ENCODE results near the gene ACHE. TPM values are rescaled to one million over a fixed set of nuclear protein-coding genes. Genes with fewer than 3 reads are reported as not detected.
"Not testable (repeated sequence)": the region's sequence is repeated elsewhere in the genome, so short reads cannot be mapped to it uniquely, and the experiment has no call there.

Gene ACHE
- total and polyA plus RNA-seq, 7 experiments from 2014 or later: 0.11 to 0.32 (median 0.22) TPM; not detected in 4

DNA sequence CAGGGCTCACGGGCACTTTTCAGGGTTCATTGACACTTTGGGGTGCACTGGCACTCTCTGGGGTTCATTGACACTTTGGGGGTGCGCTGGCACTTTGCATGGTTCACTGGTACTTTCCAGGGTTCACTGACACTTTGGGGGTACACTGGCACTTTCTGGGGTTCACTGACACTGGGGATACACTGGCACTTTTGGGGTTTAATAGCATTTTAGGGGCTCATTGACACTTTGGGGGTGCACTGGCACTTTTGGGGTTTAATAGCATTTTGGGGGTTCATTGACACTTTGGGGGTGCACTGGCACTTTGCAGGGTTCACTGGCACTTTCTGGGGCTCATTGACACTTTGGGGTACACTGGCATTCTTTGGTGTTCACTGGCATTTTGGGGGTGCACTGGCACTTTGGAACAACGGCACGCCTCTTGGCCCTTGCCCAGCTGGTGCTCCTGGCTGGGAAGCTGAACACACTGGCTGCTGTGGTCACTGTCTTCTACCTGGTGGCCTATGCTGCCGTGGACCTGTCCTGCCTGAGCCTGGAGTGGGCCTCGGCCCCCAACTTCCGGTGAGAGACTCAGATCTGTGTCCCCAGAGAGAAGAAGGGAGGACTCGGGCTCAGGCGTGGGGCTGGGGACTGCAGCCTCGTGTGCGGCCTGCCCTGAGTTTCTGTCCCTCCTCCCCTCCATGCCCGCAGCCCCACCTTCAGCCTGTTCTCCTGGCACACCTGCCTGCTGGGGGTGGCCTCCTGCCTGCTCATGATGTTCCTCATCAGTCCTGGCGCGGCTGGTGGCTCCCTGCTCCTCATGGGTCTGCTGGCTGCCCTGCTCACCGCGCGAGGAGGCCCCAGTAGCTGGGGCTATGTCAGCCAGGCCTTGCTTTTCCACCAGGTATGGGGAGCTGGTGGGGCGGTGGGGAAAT, 34.7 kb downstream of the ACHE start:
- CTCF ChIA-PET: interaction anchor here (0.6 to 0.7 kb wide), 2 partner anchors 283 to 1606 kb away, joined by 3 read pairs; no protein-coding TSS in a partner anchor
- H3K4me3 ChIP-seq (ENCODE audit: low read length): no peak overlapping the region
- no peaks in the 10 kb centered on the region for H3K9me3 ChIP-seq (ENCODE audit: control insufficient read depth in 2 of 3, low read length in 3 of 3)
- H3K36me3 Mint-ChIP-seq: peaks cover 9 to 36% (median 14%) of the 10 kb centered on the region in 5 donors
- H3K9me3 Mint-ChIP-seq: no peaks in the 10 kb centered on the region
- POLR2A ChIA-PET: interaction anchor here (0.6 to 1.2 kb wide), 2 partner anchors 12 to 28 kb away, joined by 3 read pairs; no protein-coding TSS in a partner anchor
- peaks cover 0 to 7% (median 0%) of the 10 kb centered on the region in 7 donors for H3K4me1 Mint-ChIP-seq
- no peak for ATAC-seq
- H3K4me3 Mint-ChIP-seq: no peak overlapping the region
- H3K27ac ChIP-seq (ENCODE audit: low read depth, low read length): no peak overlapping the region
- peaks cover 0 to 74% (median 5%) of the 10 kb centered on the region in 3 experiments for H3K36me3 ChIP-seq (ENCODE audit: control insufficient read depth in 2 of 3, insufficient read depth in 3 of 3, low read length in 3 of 3)
- H3K27ac Mint-ChIP-seq: no peak overlapping the region
- no peaks in the 10 kb centered on the region for H3K27me3 ChIP-seq (ENCODE audit: control insufficient read depth in 2 of 2, insufficient read depth in 2 of 2, low read length in 2 of 2)
- peaks cover 0 to 7% of the 10 kb centered on the region in 2 donors for H3K4me1 ChIP-seq (ENCODE audit: control insufficient read depth in 2 of 2, insufficient read depth in 2 of 2, low read length in 2 of 2)
- no peak for DNase-seq
- intact Hi-C loops (cut with micrococcal nuclease): no loop called here
- no peaks in the 10 kb centered on the region for H3K27me3 Mint-ChIP-seq

DNA sequence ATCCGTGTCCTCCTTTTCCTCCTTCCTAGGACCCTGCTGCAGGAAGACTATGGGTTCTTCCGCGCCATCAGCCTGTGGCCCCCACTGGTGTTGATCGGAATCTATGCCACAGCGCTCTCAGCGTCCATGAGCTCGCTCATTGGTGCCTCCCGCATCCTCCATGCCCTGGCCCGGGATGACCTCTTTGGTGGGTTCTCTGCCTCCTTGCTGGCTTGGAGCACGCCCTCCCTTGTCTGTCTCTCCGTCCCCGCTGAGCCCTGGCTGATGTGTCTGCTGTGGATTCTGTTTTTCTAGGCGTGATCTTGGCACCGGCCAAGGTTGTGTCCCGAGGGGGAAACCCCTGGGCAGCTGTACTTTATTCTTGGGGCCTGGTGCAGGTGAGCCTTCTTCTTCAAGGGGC, 35.8 kb downstream of the ACHE start:
- intact Hi-C loops (cut with micrococcal nuclease): no loop called here
- peaks cover 9 to 39% (median 16%) of the 10 kb centered on the region in 5 donors for H3K36me3 Mint-ChIP-seq
- CTCF ChIA-PET: no interaction called here

DNA sequence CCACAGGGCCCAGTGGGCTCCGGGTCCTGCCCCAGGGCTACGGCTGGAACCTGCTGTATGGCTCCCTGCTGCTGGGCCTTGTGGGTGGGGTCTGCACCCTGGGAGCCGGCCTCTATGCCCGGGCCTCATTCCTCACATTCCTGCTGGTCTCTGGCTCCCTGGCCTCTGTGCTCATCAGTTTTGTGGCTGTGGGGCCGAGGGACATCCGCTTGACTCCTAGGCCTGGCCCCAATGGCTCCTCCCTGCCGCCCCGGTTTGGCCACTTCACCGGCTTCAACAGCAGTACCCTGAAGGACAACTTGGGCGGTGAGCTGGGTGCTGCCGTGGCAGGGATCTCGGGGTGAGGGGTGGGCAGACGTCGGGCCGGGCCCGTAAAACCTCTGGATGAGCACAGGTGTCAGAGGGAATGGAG, 38.8 kb downstream of the ACHE start:
- no peak overlapping the region for H3K27ac ChIP-seq (ENCODE audit: low read depth, low read length)
- Mint-ChIP-seq H3K27me3 (no peaks in the 10 kb centered on the region), H3K9me3 (no peaks in the 10 kb centered on the region), H3K4me3 (no peak overlapping the region), H3K36me3 (peaks cover 6 to 25% (median 15%) of the 10 kb centered on the region in 5 donors), H3K4me1 (peaks cover 0 to 25% (median 15%) of the 10 kb centered on the region in 7 donors), H3K27ac (peak overlapping the region in 1 of 9 donors; percentile 51)
- no peaks in the 10 kb centered on the region for H3K27me3 ChIP-seq (ENCODE audit: control insufficient read depth in 2 of 2, insufficient read depth in 2 of 2, low read length in 2 of 2)
- intact Hi-C loops (cut with micrococcal nuclease): no loop called here
- H3K4me1 ChIP-seq (ENCODE audit: control insufficient read depth in 2 of 2, insufficient read depth in 2 of 2, low read length in 2 of 2): peaks cover 8 to 10% of the 10 kb centered on the region in 2 donors
- H3K36me3 ChIP-seq (ENCODE audit: control insufficient read depth in 2 of 3, insufficient read depth in 3 of 3, low read length in 3 of 3): peaks cover 0 to 62% (median 5%) of the 10 kb centered on the region in 3 experiments
- H3K9me3 ChIP-seq (ENCODE audit: control insufficient read depth in 2 of 3, low read length in 3 of 3): no peaks in the 10 kb centered on the region
- no peak for ATAC-seq
- DNase-seq: no peak
- H3K4me3 ChIP-seq (ENCODE audit: low read length): no peak overlapping the region
- POLR2A ChIA-PET: interaction anchor here (1.5 kb wide), 1 partner anchor 18 kb away, joined by 4 read pairs; the partner anchor contains the start of gene SRRT
- CTCF ChIA-PET: no interaction called here

More for the DNA sequence above, 35.8 kb downstream of the ACHE start:
- Histone ChIP-seq H3K9me3 (ENCODE audit: control insufficient read depth in 2 of 3, low read length in 3 of 3) (no peaks in the 10 kb centered on the region), H3K27me3 (ENCODE audit: control insufficient read depth in 2 of 2, insufficient read depth in 2 of 2, low read length in 2 of 2) (no peaks in the 10 kb centered on the region), H3K36me3 (ENCODE audit: control insufficient read depth in 2 of 3, insufficient read depth in 3 of 3, low read length in 3 of 3) (peaks cover 0 to 77% (median 5%) of the 10 kb centered on the region in 3 experiments), H3K4me3 (ENCODE audit: low read length) (no peak overlapping the region), H3K4me1 (ENCODE audit: control insufficient read depth in 2 of 2, insufficient read depth in 2 of 2, low read length in 2 of 2) (no peaks in the 10 kb centered on the region), H3K27ac (ENCODE audit: low read depth, low read length) (no peak overlapping the region)
- POLR2A ChIA-PET: interaction anchor here (0.6 kb wide), 1 partner anchor 29 kb away, joined by 3 read pairs; no protein-coding TSS in a partner anchor
- Mint-ChIP-seq H3K4me3 (peak overlapping the region in 1 of 10 donors; percentile 45), H3K27ac (no peak overlapping the region), H3K27me3 (no peaks in the 10 kb centered on the region), H3K4me1 (peaks cover 0 to 13% (median 5%) of the 10 kb centered on the region in 7 donors), H3K9me3 (no peaks in the 10 kb centered on the region)
- ATAC-seq: no peak
- DNase-seq: no peak

DNA sequence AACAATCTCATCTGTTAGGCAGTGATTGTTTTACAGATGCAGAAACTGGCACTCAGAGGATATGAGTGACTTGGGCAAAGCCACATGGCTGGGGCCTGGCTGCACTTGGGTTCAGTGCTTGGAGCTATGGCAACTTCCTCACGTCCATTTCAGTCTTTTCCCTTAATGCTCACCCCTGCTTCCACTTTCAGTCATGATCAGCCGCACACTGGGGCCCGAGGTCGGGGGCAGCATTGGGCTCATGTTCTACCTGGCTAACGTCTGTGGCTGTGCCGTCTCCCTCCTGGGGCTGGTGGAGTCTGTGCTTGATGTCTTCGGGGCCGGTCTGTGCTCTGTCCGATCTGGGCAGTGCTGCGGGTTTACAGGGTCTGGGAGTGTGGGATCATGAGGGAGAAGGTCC, 40.2 kb downstream of the ACHE start:
- Mint-ChIP-seq H3K36me3 (peaks cover under 1 to 20% (median 11%) of the 10 kb centered on the region in 5 donors), H3K27ac (peak overlapping the region in 2 of 9 donors; percentile 23 to 34), H3K4me1 (peaks cover 0 to 31% (median 19%) of the 10 kb centered on the region in 7 donors), H3K4me3 (peak overlapping the region in 1 of 10 donors; percentile 53), H3K27me3 (no peaks in the 10 kb centered on the region), H3K9me3 (no peaks in the 10 kb centered on the region)
- CTCF ChIA-PET: no interaction called here
- Histone ChIP-seq H3K9me3 (ENCODE audit: control insufficient read depth in 2 of 3, low read length in 3 of 3) (no peaks in the 10 kb centered on the region), H3K4me1 (ENCODE audit: control insufficient read depth in 2 of 2, insufficient read depth in 2 of 2, low read length in 2 of 2) (peaks cover 8 to 16% of the 10 kb centered on the region in 2 donors), H3K27me3 (ENCODE audit: control insufficient read depth in 2 of 2, insufficient read depth in 2 of 2, low read length in 2 of 2) (no peaks in the 10 kb centered on the region), H3K27ac (ENCODE audit: low read depth, low read length) (no peak overlapping the region), H3K36me3 (ENCODE audit: control insufficient read depth in 2 of 3, insufficient read depth in 3 of 3, low read length in 3 of 3) (peaks cover 0 to 49% (median 5%) of the 10 kb centered on the region in 3 experiments), H3K4me3 (ENCODE audit: low read length) (no peak overlapping the region)
- ATAC-seq (no peak), DNase-seq (no peak)
- intact Hi-C loops (cut with micrococcal nuclease): no loop called here
- POLR2A ChIA-PET: no interaction called here

DNA sequence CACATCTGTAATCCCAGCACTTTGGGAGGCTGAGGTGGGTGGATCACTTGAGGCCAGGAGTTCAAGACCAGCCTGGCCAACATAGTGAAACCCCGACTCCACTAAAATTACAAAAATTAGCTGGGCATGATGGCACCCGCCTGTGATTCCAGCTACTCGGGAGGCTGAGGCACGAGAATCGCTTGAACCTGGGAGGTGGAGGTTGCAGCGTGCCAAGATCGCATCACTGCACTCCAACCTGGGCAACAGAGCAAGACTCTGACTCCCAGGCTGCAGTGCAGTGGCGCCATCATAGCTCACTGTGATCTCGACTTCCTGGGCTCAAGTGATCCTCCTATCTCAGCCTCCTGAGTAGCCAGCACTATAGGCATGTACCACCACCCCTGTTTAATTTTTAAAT, 40.8 kb downstream of the ACHE start:
- peaks cover 0 to 31% (median 19%) of the 10 kb centered on the region in 7 donors for H3K4me1 Mint-ChIP-seq
- Histone ChIP-seq H3K4me1 (ENCODE audit: control insufficient read depth in 2 of 2, insufficient read depth in 2 of 2, low read length in 2 of 2) (peaks cover 8 to 16% of the 10 kb centered on the region in 2 donors), H3K36me3 (ENCODE audit: control insufficient read depth in 2 of 3, insufficient read depth in 3 of 3, low read length in 3 of 3) (peaks cover 0 to 43% (median 0%) of the 10 kb centered on the region in 3 experiments)
- H3K9me3 ChIP-seq (ENCODE audit: control insufficient read depth in 2 of 3, low read length in 3 of 3); H3K27me3 Mint-ChIP-seq; H3K27ac Mint-ChIP-seq; CTCF ChIA-PET; H3K27me3 ChIP-seq (ENCODE audit: control insufficient read depth in 2 of 2, insufficient read depth in 2 of 2, low read length in 2 of 2); H3K9me3 Mint-ChIP-seq; H3K27ac ChIP-seq (ENCODE audit: low read depth, low read length); H3K4me3 ChIP-seq (ENCODE audit: low read length); DNase-seq; ATAC-seq: not testable (repeated sequence)
- peak overlapping the region in 1 of 10 donors; percentile 13 for H3K4me3 Mint-ChIP-seq
- intact Hi-C loops (cut with micrococcal nuclease): loop anchor here (5.0 kb wide), 2 partner anchors 163 to 378 kb away; partner anchors contain the start of genes GIGYF1 (in 1 of the 2) and TSC22D4 (in 1 of the 2)
- POLR2A ChIA-PET: interaction anchor here (1.8 to 2.1 kb wide), 2 partner anchors 9 to 20 kb away, joined by 4 to 10 read pairs; partner anchors contain the start of gene SRRT
- peaks cover 0 to 16% (median 9%) of the 10 kb centered on the region in 5 donors for H3K36me3 Mint-ChIP-seq

DNA sequence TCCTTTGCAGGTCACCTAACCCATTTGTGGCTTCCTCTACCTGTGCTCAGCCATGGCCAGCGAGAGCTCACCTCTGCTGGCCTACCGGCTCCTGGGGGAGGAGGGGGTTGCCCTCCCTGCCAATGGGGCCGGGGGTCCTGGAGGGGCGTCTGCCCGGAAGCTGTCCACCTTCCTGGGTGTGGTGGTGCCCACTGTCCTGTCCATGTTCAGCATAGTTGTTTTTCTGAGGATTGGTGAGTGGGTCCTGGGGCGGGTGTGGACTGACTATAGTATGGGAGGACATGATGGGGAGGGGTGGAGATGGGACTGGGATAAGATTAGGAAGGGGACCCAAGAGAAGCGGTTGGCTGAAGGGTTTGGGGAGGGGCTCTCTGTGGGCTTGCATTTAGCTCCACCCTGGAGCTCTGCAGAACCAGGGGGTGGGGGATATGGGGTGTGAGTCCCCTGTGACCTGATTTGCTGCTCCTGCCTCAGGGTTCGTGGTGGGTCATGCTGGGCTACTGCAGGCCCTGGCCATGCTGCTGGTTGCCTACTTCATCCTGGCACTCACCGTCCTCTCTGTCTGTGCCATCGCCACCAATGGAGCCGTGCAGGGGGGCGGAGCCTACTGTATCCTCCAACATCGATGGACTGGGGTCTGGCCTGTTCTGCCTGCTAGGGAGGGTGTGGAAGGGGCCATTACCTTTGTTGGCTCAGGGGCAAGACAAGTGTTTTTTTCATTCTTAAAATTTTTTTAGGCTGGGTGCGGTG, 41.4 kb downstream of the ACHE start:
- no peak for ATAC-seq
- no peak for DNase-seq
- Mint-ChIP-seq H3K27me3 (no peaks in the 10 kb centered on the region), H3K4me1 (peaks cover 0 to 31% (median 19%) of the 10 kb centered on the region in 7 donors), H3K36me3 (peaks cover 0 to 12% (median 6%) of the 10 kb centered on the region in 5 donors), H3K27ac (peak overlapping the region in 3 of 9 donors; percentile 6 to 90 (median 62)), H3K9me3 (no peaks in the 10 kb centered on the region), H3K4me3 (peak overlapping the region in 9 of 10 donors; percentile 89 to 95 (median 92))
- H3K4me1 ChIP-seq (ENCODE audit: control insufficient read depth in 2 of 2, insufficient read depth in 2 of 2, low read length in 2 of 2): peaks cover 8 to 16% of the 10 kb centered on the region in 2 donors
- no peak overlapping the region for H3K27ac ChIP-seq (ENCODE audit: low read depth, low read length)
- intact Hi-C loops (cut with micrococcal nuclease): loop anchor here (5.0 kb wide), 2 partner anchors 162 to 377 kb away; partner anchors contain the start of genes GIGYF1 (in 1 of the 2) and TSC22D4 (in 1 of the 2)
- no peaks in the 10 kb centered on the region for H3K27me3 ChIP-seq (ENCODE audit: control insufficient read depth in 2 of 2, insufficient read depth in 2 of 2, low read length in 2 of 2)
- H3K36me3 ChIP-seq (ENCODE audit: control insufficient read depth in 2 of 3, insufficient read depth in 3 of 3, low read length in 3 of 3): peaks cover 0 to 37% (median 0%) of the 10 kb centered on the region in 3 experiments
- ChIA-PET CTCF (interaction anchor here (0.6 to 4.3 kb wide), 3 partner anchors 35 to 149 kb away, joined by 3 to 37 read pairs (median 8); partner anchors contain the start of genes POP7 and UFSP1), POLR2A (interaction anchor here (0.7 to 3.1 kb wide), 6 partner anchors 10 to 425 kb away, joined by 3 to 21 read pairs (median 4); partner anchors contain the start of genes MEPCE, NYAP1, POP7 and SRRT)
- H3K9me3 ChIP-seq (ENCODE audit: control insufficient read depth in 2 of 3, low read length in 3 of 3): no peaks in the 10 kb centered on the region
- no peak overlapping the region for H3K4me3 ChIP-seq (ENCODE audit: low read length)
